ENCODE measurements around the gene SPAG9.
A peak's percentile ranks its signal among the peaks of the same experiment; 100 is the strongest.
"Not testable (repeated sequence)": the region's sequence is repeated elsewhere in the genome, so short reads cannot be mapped to it uniquely, and the experiment has no call there.

The SPAG9 gene

GRCh38 chr17:51142597-51142996, 21.9 kb upstream of the SPAG9 start:
- DNase-seq (ENCODE audit: low read depth) = no peak

- no peak for DNase-seq (ENCODE audit: low read depth)
Measured at GRCh38 chr17:51135956-51136355, 15.3 kb upstream of the SPAG9 start.

- DNase-seq (ENCODE audit: low read depth) = no peak
Measured at GRCh38 chr17:51133365-51133764, 12.7 kb upstream of the SPAG9 start.

GRCh38 chr17:51132964-51133319, 12.3 kb upstream of the SPAG9 start:
- no peak for DNase-seq (ENCODE audit: low read depth)

- DNase-seq (ENCODE audit: low read depth) = no peak
Measured at GRCh38 chr17:51128076-51128475, 7.4 kb upstream of the SPAG9 start.

- DNase-seq (ENCODE audit: low read depth) = no peak
Measured at GRCh38 chr17:51124640-51125503, 4.2 kb upstream of the SPAG9 start.

- DNase-seq (ENCODE audit: low read depth) = not testable (repeated sequence)
Measured at GRCh38 chr17:51122473-51123115, 1.9 kb upstream of the SPAG9 start.

GRCh38 chr17:51121620-51122472, 1.2 kb upstream of the SPAG9 start:
- peak; percentile 87 for DNase-seq (ENCODE audit: low read depth)

GRCh38 chr17:51120357-51120738, 320 bp downstream of the SPAG9 start:
- DNase-seq (ENCODE audit: low read depth) = peak; percentile 38

- peak; percentile 32 for DNase-seq (ENCODE audit: low read depth)
Measured at GRCh38 chr17:51119415-51120356, 982 bp downstream of the SPAG9 start.

GRCh38 chr17:51118330-51119195, 2.1 kb downstream of the SPAG9 start:
- DNase-seq (ENCODE audit: low read depth) = no peak

GRCh38 chr17:51115179-51115578, 5.5 kb downstream of the SPAG9 start:
- no peak for DNase-seq (ENCODE audit: low read depth)

GRCh38 chr17:51112303-51113222, 8.1 kb downstream of the SPAG9 start:
- peak; percentile 63 for DNase-seq (ENCODE audit: low read depth)

- DNase-seq (ENCODE audit: low read depth) = peak; percentile 48
Measured at GRCh38 chr17:51107778-51108177, 12.9 kb downstream of the SPAG9 start.

- no peak for DNase-seq (ENCODE audit: low read depth)
Measured at GRCh38 chr17:51103451-51103850, 17.2 kb downstream of the SPAG9 start.

- no peak for DNase-seq (ENCODE audit: low read depth)
Measured at GRCh38 chr17:51103050-51103449, 17.6 kb downstream of the SPAG9 start.

GRCh38 chr17:51097708-51098446, 22.8 kb downstream of the SPAG9 start:
- no peak for DNase-seq (ENCODE audit: low read depth)

GRCh38 chr17:51091635-51092034, 29.0 kb downstream of the SPAG9 start:
- DNase-seq (ENCODE audit: low read depth) = no peak

- DNase-seq (ENCODE audit: low read depth) = peak; percentile 61
Measured at GRCh38 chr17:51088868-51089267, 31.8 kb downstream of the SPAG9 start.

Data from amniotic epithelial cell (primary cell).